ENCODE results near the gene SNX9. TPM values are rescaled to one million over a fixed set of nuclear protein-coding genes. Genes with fewer than 3 reads are reported as not detected.

Gene SNX9
- total RNA-seq, 1 experiment from 2014 or later: 31.3 TPM

GRCh38 chr6:157838718-157839430 is 15.8 kb downstream of the SNX9 start:
- H4K91ac ChIP-seq (ENCODE audit: insufficient read length, low read depth, low read length): no peak overlapping the region
- no peak overlapping the region for H4K5ac ChIP-seq (ENCODE audit: insufficient read length, low read depth, low read length)
- H3K9ac ChIP-seq (ENCODE audit: extremely low read depth, insufficient read length, low read length): no peak overlapping the region
- Mint-ChIP-seq H3K27me3 (ENCODE audit: low read depth) (no peaks in the 10 kb centered on the region), H3K4me1 (peaks cover 52 to 65% of the 10 kb centered on the region in 2 experiments), H3K36me3 (ENCODE audit: insufficient read depth in 1 of 3, low read depth in 3 of 3) (peaks cover 6 to 10% (median 6%) of the 10 kb centered on the region in 3 experiments; a peak in 5 of 7 replicates), H3K9me3 (0 out of 5 replicates have a peak, but pooled peaks cover 0 to 2% of the 10 kb centered on the region in 2 experiments), H3K4me3 (no peak overlapping the region), H3K27ac (peak overlapping the region in 2 of 3 experiments; percentile 67 to 77; a peak in 3 of 7 replicates)
- H3T11ph ChIP-seq (ENCODE audit: low read length): no peak overlapping the region
- H4K20me1 ChIP-seq (ENCODE audit: control insufficient read depth, insufficient read depth, insufficient read length): no peaks in the 10 kb centered on the region
- no peak overlapping the region for H3K18ac ChIP-seq (ENCODE audit: insufficient read length, low read depth, low read length)
- TF ChIP-seq CTCF (conservative IDR thresholded peaks at IDR 0.05): no peak
- no CpG with 5 or more reads among the region's 5 CpGs for WGBS (ENCODE audit: extremely low coverage, insufficient read length, low lambda C conversion rate)
- H2BK20ac ChIP-seq (ENCODE audit: low read depth, low read length, poor library complexity, severe bottlenecking): no peak overlapping the region
- H3K4me2 ChIP-seq (ENCODE audit: insufficient read depth, insufficient read length, low read length): no peak overlapping the region
- H3K14ac ChIP-seq (ENCODE audit: insufficient read depth, low read length): no peak overlapping the region
- no peak overlapping the region for H3K23ac ChIP-seq (ENCODE audit: insufficient read length, low read depth, low read length)
- no peak overlapping the region for H3K4ac ChIP-seq (ENCODE audit: low read depth, low read length)
- H3K4me1 ChIP-seq (ENCODE audit: insufficient read depth, low read length): peaks cover 12% of the 10 kb centered on the region; the same call in 1 of the 2 replicates
- H4K8ac ChIP-seq (replicated peaks; ENCODE audit: insufficient read length, low read depth, low read length): no peak overlapping the region
- H2BK15ac ChIP-seq (ENCODE audit: low read depth, low read length): no peak overlapping the region
- peaks cover 44% of the 10 kb centered on the region for H3K79me2 ChIP-seq (ENCODE audit: insufficient read depth, low read length)
- no peaks in the 10 kb centered on the region for H3K23me2 ChIP-seq (ENCODE audit: insufficient read length, low read depth, low read length, poor library complexity, severe bottlenecking)
- no peak overlapping the region for H3K27ac ChIP-seq (ENCODE audit: insufficient read length, low read depth, low read length)
- H2AK5ac ChIP-seq (ENCODE audit: insufficient read length, low read length): no peak overlapping the region
- H3K9me3 ChIP-seq (ENCODE audit: control insufficient read depth, low read depth, low read length): no peaks in the 10 kb centered on the region
- no peak overlapping the region for H2AFZ ChIP-seq (ENCODE audit: low read length)
- no peak overlapping the region for H2BK12ac ChIP-seq (ENCODE audit: insufficient read length, low read depth, low read length)
- H3K56ac ChIP-seq (ENCODE audit: insufficient read length, low read depth, low read length): no peak overlapping the region
- no peak overlapping the region for H2BK120ac ChIP-seq (ENCODE audit: low read depth, low read length, poor library complexity, severe bottlenecking)
- H3K79me1 ChIP-seq (ENCODE audit: insufficient read depth, low read depth, low read length, poor library complexity, severe bottlenecking): no peaks in the 10 kb centered on the region
- no peak overlapping the region for H2BK5ac ChIP-seq (ENCODE audit: insufficient read length, low read length)
- H3K27me3 ChIP-seq (ENCODE audit: insufficient read depth, low read length): no peaks in the 10 kb centered on the region
- DNase-seq: no peak

Data from H9 (cell line).